HepG2 (cell line): Measurements from ENCODE around the gene PIP5KL1. TPM values are rescaled to one million over a fixed set of nuclear protein-coding genes. Genes with fewer than 3 reads are reported as not detected.

Experiments used
- CREM ChIP-seq, 2 experiments: sonication (generic) in 1 of 2; formaldehyde crosslinking in 1 of 2; IDR thresholded peaks; 2 replicates each; pipeline versions ENCODE4 v1.4.0 to v1.6.1; 2016 to 2020; ENCODE audit warnings: antibody characterized with exemption in 1 of 2, mild to moderate bottlenecking in 1 of 2, missing genetic modification reagents in 1 of 2
- DR1 ChIP-seq: sonication (generic); formaldehyde crosslinking; IDR thresholded peaks from 2 replicates; pipeline ENCODE4 v1.8.0; 2021; ENCODE audit warnings: mild to moderate bottlenecking, missing genetic modification reagents, inconsistent platforms
- FOXO4 ChIP-seq: sonication (generic); formaldehyde crosslinking; conservative IDR thresholded peaks from 2 replicates; pipeline ENCODE4 v1.8.1; 2023; ENCODE audit warnings: missing genetic modification reagents
- FUBP1 ChIP-seq: sonication (generic); formaldehyde crosslinking; IDR thresholded peaks from 2 replicates; pipeline ENCODE4 v1.5.1; 2020; ENCODE audit warnings: missing genetic modification reagents, mild to moderate bottlenecking, borderline replicate concordance
- HNRNPK ChIP-seq: fragments of 200-400 bp; formaldehyde crosslinking; IDR thresholded peaks from 2 replicates; pipeline ENCODE4 v1.6.1; 2018; ENCODE audit warnings: low read length, low read depth, moderate library complexity, mild to moderate bottlenecking; ENCODE audit not compliant: poor library complexity, severe bottlenecking
- IKZF4 ChIP-seq: sonication (generic); formaldehyde crosslinking; IDR thresholded peaks from 2 replicates; pipeline ENCODE4 v1.5.1; 2020; ENCODE audit warnings: borderline replicate concordance, mild to moderate bottlenecking, low read depth, missing genetic modification reagents; ENCODE audit errors: not compliant biosample characterization
- KDM3A ChIP-seq: IDR thresholded peaks from 2 replicates; pipeline ENCODE4 v1.6.1; 2018; ENCODE audit warnings: low read depth, missing compliant biosample characterization
- MLX ChIP-seq: IDR thresholded peaks from 2 replicates; pipeline ENCODE4 v1.6.1; 2016
- MYNN ChIP-seq: sonication (generic); formaldehyde crosslinking; IDR thresholded peaks from 2 replicates; pipeline ENCODE4 v1.4.0; 2020; ENCODE audit warnings: mild to moderate bottlenecking, low read depth, missing genetic modification reagents
- POLR2G ChIP-seq: fragments of 200-400 bp; formaldehyde crosslinking; IDR thresholded peaks from 2 replicates; pipeline ENCODE4 v1.6.1; 2018; ENCODE audit warnings: mild to moderate bottlenecking, low read depth, low read length, moderate library complexity
- SKI ChIP-seq: fragments of 450-650 bp; IDR thresholded peaks from one replicate; pipeline ENCODE4 v1.6.1; 2018; ENCODE audit warnings: mild to moderate bottlenecking; ENCODE audit not compliant: partially characterized antibody
- SP2 ChIP-seq: sonication (generic); formaldehyde crosslinking; IDR thresholded peaks from 2 replicates; pipeline ENCODE4 v1.5.1; 2020; ENCODE audit warnings: mild to moderate bottlenecking, missing genetic modification reagents
- ZBTB39 ChIP-seq: sonication (generic); formaldehyde crosslinking; IDR thresholded peaks from 2 replicates; pipeline ENCODE4 v1.5.0; 2020; ENCODE audit warnings: missing genetic modification reagents
- ZGPAT ChIP-seq: IDR thresholded peaks from 2 replicates; pipeline ENCODE4 v1.6.1; 2016; ENCODE audit warnings: mild to moderate bottlenecking
- ZNF503 ChIP-seq: sonication (generic); formaldehyde crosslinking; IDR thresholded peaks from 2 replicates; pipeline ENCODE4 v1.4.0; 2020; ENCODE audit warnings: missing genetic modification reagents
- ZNF792 ChIP-seq: IDR thresholded peaks from 2 replicates; pipeline ENCODE4 v1.6.1; 2016
- polyA plus RNA-seq, 8 experiments: library from polyadenylated mRNA; depleted of rRNA in 3 of 8; stranded (reverse) in 7 of 8; unstranded in 1 of 8; fragments of >200 nt; fragmentation: Illumina TruSeq in 4 of 8; extraction: Trizol in 4 of 8; gene quantifications; 2 replicates each; pipeline versions ENCODE4 v1.2.1 to v1.2.3, GENCODE V29; 2011 to 2016; ENCODE audit warnings: low read depth in 4 of 8, missing spikeins in 1 of 8, mixed read lengths in 1 of 8; ENCODE audit not compliant: insufficient read depth in 1 of 8
- total RNA-seq, 5 experiments: library from RNA; depleted of rRNA; stranded (reverse); fragments of >200 nt; fragmentation: Illumina TruSeq; extraction: Trizol; gene quantifications; 2 replicates each; pipeline ENCODE4 v1.2.3, GENCODE V29; 2016; ENCODE audit warnings: low read depth in 1 of 5

PIP5KL1 gene
- total and polyA plus RNA-seq, 2 of the 13 experiments (the other 11 are each of a cell fraction or from before 2014, with no cell fraction given), result 0.20 to 0.49 TPM

- no peak for TF ChIP-seq MYNN
- no peak for TF ChIP-seq DR1
- 0 out of 2 replicates have a peak, but pooled peaks have one; percentile 36 for TF ChIP-seq KDM3A (CRISPR knock-in tag)
- peak; percentile 34; the same call in 1 of the 2 replicates for TF ChIP-seq ZNF792 (CRISPR knock-in tag)
- TF ChIP-seq POLR2G, result peak; percentile 72
- TF ChIP-seq ZGPAT (CRISPR knock-in tag), result peak; percentile 12; the same call in 1 of the 2 replicates
- no peak for TF ChIP-seq SP2
- no peak for TF ChIP-seq ZNF503 (CRISPR knock-in tag)
- TF ChIP-seq SKI, result no peak
- TF ChIP-seq IKZF4 (CRISPR knock-in tag), result no peak
- no peak for TF ChIP-seq CREM (IDR thresholded peaks at IDR 0.05)
- no peak for TF ChIP-seq CREM (CRISPR knock-in tag; IDR thresholded peaks at IDR 0.05)
- no peak for TF ChIP-seq ZBTB39
- no peak for TF ChIP-seq MLX (CRISPR knock-in tag)
- 0 out of 2 replicates have a peak, but pooled peaks have one; percentile 56 for TF ChIP-seq FOXO4 (CRISPR knock-in tag)
- no peak for TF ChIP-seq HNRNPK
- TF ChIP-seq FUBP1 (CRISPR knock-in tag), result no peak
These were observed 13.6 kb downstream of the PIP5KL1 start, which contains the start of gene ST6GALNAC4 (continued) for GRCh38 chr9:127916720-127917581.
